Upper lobe of right lung (tissue), 1 donor: Measurements from ENCODE around the gene KCNQ5. TPM values are rescaled to one million over a fixed set of nuclear protein-coding genes. Genes with fewer than 3 reads are reported as not detected.

ENCODE experiments used
- ATAC-seq: fragments of 200-7000 bp; cut with Tn5 transposase; one replicate; pipeline ENCODE4 v1.9.1; 2020; ENCODE audit warnings: mild to moderate bottlenecking, moderate library complexity
- DNase-seq: peaks from one replicate; pipeline ENCODE4 v3.0.0-alpha.2; 2020
- H3K27ac ChIP-seq: fragments of 200-600 bp; one replicate; pipeline ENCODE4 v1.8.0; 2022
- H3K27me3 ChIP-seq: fragments of 200-600 bp; one replicate; pipeline ENCODE4 v1.8.0; 2022; ENCODE audit warnings: mild to moderate bottlenecking
- H3K36me3 ChIP-seq: fragments of 200-600 bp; one replicate; pipeline ENCODE4 v1.8.0; 2022
- H3K4me1 ChIP-seq: fragments of 200-600 bp; one replicate; pipeline ENCODE4 v1.8.0; 2022
- H3K4me3 ChIP-seq: fragments of 200-600 bp; one replicate; pipeline ENCODE4 v1.8.0; 2022; ENCODE audit warnings: mild to moderate bottlenecking
- H3K9me3 ChIP-seq: fragments of 200-600 bp; one replicate; pipeline ENCODE4 v1.8.0; 2022
- CTCF ChIP-seq: fragments of 200-600 bp; IDR thresholded peaks from one replicate; pipeline ENCODE4 v1.8.0; 2022; ENCODE audit warnings: antibody characterized with exemption
- intact Hi-C: fragments of 100-400 bp; cut with DNase I; formaldehyde crosslinking; loops from one replicate; pipeline ENCODE4 v1.11.0; 2022
- total RNA-seq: library from RNA; stranded (reverse); fragmentation: NEBNext Ultra II Directional; extraction: Animal tissue kit (Norgen Biotek cat#: 25700); gene quantifications from one replicate; pipeline ENCODE4 v1.2.1, GENCODE V29; 2021
- donor health status: DM: no; HTN: yes; CAD: no; lungs with severe emphysema.

The KCNQ5 gene
- total RNA-seq, 1 donor from 2014 or later: 1.3 TPM

GRCh38 chr6:72704979-72705378 is 83.1 kb downstream of the KCNQ5 start:
- Histone ChIP-seq H3K4me3 (no peak overlapping the region), H3K9me3 (no peaks in the 10 kb centered on the region), H3K27ac (no peak overlapping the region), H3K36me3 (no peaks in the 10 kb centered on the region), H3K4me1 (no peaks in the 10 kb centered on the region), H3K27me3 (peaks cover 5% of the 10 kb centered on the region)
- no peak for TF ChIP-seq CTCF
- intact Hi-C loops: no loop called here
- DNase-seq: no peak
- no peak for ATAC-seq

- H3K9me3 ChIP-seq: no peaks in the 10 kb centered on the region
- no peak overlapping the region for H3K27ac ChIP-seq
- intact Hi-C loops: no loop called here
- H3K27me3 ChIP-seq: peaks cover 5% of the 10 kb centered on the region
- no peaks in the 10 kb centered on the region for H3K36me3 ChIP-seq
- ATAC-seq (no peak), DNase-seq (no peak)
- H3K4me1 ChIP-seq: no peaks in the 10 kb centered on the region
- no peak for TF ChIP-seq CTCF
- H3K4me3 ChIP-seq: no peak overlapping the region
These were observed 87.6 kb downstream of the KCNQ5 start for GRCh38 chr6:72709431-72709830.

GRCh38 chr6:72711731-72712130 is 89.9 kb downstream of the KCNQ5 start:
- DNase-seq: no peak
- no peaks in the 10 kb centered on the region for H3K4me1 ChIP-seq
- intact Hi-C loops: no loop called here
- no peak overlapping the region for H3K27ac ChIP-seq
- no peak for TF ChIP-seq CTCF
- H3K27me3 ChIP-seq: no peaks in the 10 kb centered on the region
- ATAC-seq: no peak
- H3K9me3 ChIP-seq: no peaks in the 10 kb centered on the region
- no peaks in the 10 kb centered on the region for H3K36me3 ChIP-seq
- H3K4me3 ChIP-seq: no peak overlapping the region

GRCh38 chr6:72712910-72713309 is 91.0 kb downstream of the KCNQ5 start:
- no peaks in the 10 kb centered on the region for H3K36me3 ChIP-seq
- ATAC-seq (no peak), DNase-seq (no peak)
- TF ChIP-seq CTCF: no peak
- no peak overlapping the region for H3K27ac ChIP-seq
- no peaks in the 10 kb centered on the region for H3K4me1 ChIP-seq
- intact Hi-C loops: no loop called here
- no peaks in the 10 kb centered on the region for H3K9me3 ChIP-seq
- H3K27me3 ChIP-seq: no peaks in the 10 kb centered on the region
- no peak overlapping the region for H3K4me3 ChIP-seq

GRCh38 chr6:72715119-72715518 is 93.3 kb downstream of the KCNQ5 start:
- intact Hi-C loops: no loop called here
- no peak for TF ChIP-seq CTCF
- H3K27ac ChIP-seq: no peak overlapping the region
- H3K9me3 ChIP-seq: no peaks in the 10 kb centered on the region
- H3K4me3 ChIP-seq: no peak overlapping the region
- no peak for ATAC-seq
- no peaks in the 10 kb centered on the region for H3K36me3 ChIP-seq
- no peaks in the 10 kb centered on the region for H3K27me3 ChIP-seq
- no peaks in the 10 kb centered on the region for H3K4me1 ChIP-seq
- DNase-seq: no peak

GRCh38 chr6:72716916-72717315 is 95.1 kb downstream of the KCNQ5 start:
- H3K4me1 ChIP-seq: no peaks in the 10 kb centered on the region
- DNase-seq (no peak), ATAC-seq (no peak)
- TF ChIP-seq CTCF: no peak
- no peaks in the 10 kb centered on the region for H3K36me3 ChIP-seq
- no peaks in the 10 kb centered on the region for H3K27me3 ChIP-seq
- intact Hi-C loops: no loop called here
- H3K4me3 ChIP-seq: no peak overlapping the region
- no peaks in the 10 kb centered on the region for H3K9me3 ChIP-seq
- no peak overlapping the region for H3K27ac ChIP-seq
